Peyer's patch (tissue), 4 donors: Measurements from ENCODE around the gene TMEM179B.

Experiments used
- POLR2A ChIP-seq, 2 donors: fragments of 450-650 bp; IDR thresholded peaks; one replicate each; pipeline ENCODE4 v1.5.1; 2017; ENCODE audit warnings: antibody characterized with exemption in 2 of 2, mild to moderate bottlenecking in 2 of 2, moderate library complexity in 2 of 2
- TF ChIP-seq, protein P1 (sequence below), 6 experiments: fragments of 450-650 bp in 4 of 6; fragments of 200-600 bp in 2 of 6; sonication (generic) in 1 of 6; IDR thresholded peaks; one replicate each; pipeline ENCODE4 v1.5.1; 2017 to 2019; ENCODE audit warnings: antibody characterized with exemption in 6 of 6, mild to moderate bottlenecking in 3 of 6, moderate library complexity in 1 of 6

DNA sequence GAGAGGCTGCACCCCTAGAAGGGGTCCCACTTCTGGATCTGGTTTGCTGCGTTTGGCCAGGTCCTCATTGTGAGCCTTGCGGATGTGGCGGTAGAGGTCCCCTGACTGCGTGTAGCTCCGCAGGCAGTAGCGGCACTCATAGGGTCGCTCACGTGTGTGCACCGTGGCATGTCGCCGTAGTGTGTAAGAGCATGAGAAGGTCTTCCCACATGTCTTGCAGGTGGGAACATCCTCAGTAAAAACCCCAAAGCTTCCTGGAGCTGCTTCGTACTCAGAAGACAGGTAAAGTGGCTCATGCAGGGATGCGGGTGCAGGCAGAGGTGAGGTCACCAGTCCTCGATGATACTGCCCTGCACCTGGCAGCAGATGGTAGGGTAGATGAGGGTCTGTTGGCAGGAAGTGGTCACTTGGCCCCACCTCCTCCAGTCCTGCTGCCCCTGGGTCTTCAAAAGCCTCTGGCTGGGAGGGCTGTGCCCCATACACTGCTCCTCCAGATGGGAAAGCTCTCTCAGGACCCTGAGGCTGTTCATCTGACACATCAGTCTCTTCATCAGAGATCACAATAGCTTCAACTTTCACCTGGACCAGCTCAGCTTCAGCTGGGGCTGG, 34.9 kb upstream of the TMEM179B start:
- TF ChIP-seq, protein P1, sequence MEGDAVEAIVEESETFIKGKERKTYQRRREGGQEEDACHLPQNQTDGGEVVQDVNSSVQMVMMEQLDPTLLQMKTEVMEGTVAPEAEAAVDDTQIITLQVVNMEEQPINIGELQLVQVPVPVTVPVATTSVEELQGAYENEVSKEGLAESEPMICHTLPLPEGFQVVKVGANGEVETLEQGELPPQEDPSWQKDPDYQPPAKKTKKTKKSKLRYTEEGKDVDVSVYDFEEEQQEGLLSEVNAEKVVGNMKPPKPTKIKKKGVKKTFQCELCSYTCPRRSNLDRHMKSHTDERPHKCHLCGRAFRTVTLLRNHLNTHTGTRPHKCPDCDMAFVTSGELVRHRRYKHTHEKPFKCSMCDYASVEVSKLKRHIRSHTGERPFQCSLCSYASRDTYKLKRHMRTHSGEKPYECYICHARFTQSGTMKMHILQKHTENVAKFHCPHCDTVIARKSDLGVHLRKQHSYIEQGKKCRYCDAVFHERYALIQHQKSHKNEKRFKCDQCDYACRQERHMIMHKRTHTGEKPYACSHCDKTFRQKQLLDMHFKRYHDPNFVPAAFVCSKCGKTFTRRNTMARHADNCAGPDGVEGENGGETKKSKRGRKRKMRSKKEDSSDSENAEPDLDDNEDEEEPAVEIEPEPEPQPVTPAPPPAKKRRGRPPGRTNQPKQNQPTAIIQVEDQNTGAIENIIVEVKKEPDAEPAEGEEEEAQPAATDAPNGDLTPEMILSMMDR (IDR thresholded peaks at IDR 0.05): no peak
- TF ChIP-seq POLR2A (IDR thresholded peaks at IDR 0.05): no peak
